Naive thymus-derived CD8-positive, alpha-beta T cell (primary cell): ENCODE data around the gene HTR4. TPM values are rescaled to one million over a fixed set of nuclear protein-coding genes. Genes with fewer than 3 reads are reported as not detected.

Experiments
- ATAC-seq, 2 donors: fragments of 150-1000 bp; cut with Tn5 transposase in 1 of 2; sonication (Bioruptor Pico), chemical (Tn5 transposase) in 1 of 2; 1 replicate in 1 of 2; 2 replicates in 1 of 2; pipeline ENCODE4 v1.10.0; 2021; ENCODE audit warnings: mild to moderate bottlenecking in 2 of 2, moderate library complexity in 2 of 2
- POLR2A ChIA-PET: fragments of 350-600 bp; sonication (Branson Sonifier 250); formaldehyde crosslinking; loops from one replicate; lab custom pipeline; 2021; ENCODE audit warnings: antibody characterized with exemption; lab: Charles Lee
- DNase-seq, 10 donors: peaks; one replicate each; pipeline versions ENCODE4 v3.0.0 to v3.0.0-alpha.2; 2020 to 2022
- H3K27ac Mint-ChIP-seq, 10 donors: one replicate each; pipeline ENCODE4 v1.8.0; 2020 to 2022; ENCODE audit warnings: mild to moderate bottlenecking in 10 of 10, mixed read lengths in 10 of 10, moderate library complexity in 4 of 10, inconsistent platforms in 1 of 10
- H3K27me3 Mint-ChIP-seq, 5 donors: one replicate each; pipeline ENCODE4 v1.8.0; 2021 to 2022; ENCODE audit warnings: mixed read lengths in 5 of 5
- H3K36me3 Mint-ChIP-seq, 3 donors: one replicate each; pipeline ENCODE4 v1.8.0; 2020 to 2022; ENCODE audit warnings: mixed read lengths in 3 of 3, mild to moderate bottlenecking in 2 of 3, inconsistent platforms in 1 of 3
- H3K4me1 Mint-ChIP-seq, 4 donors: one replicate each; pipeline ENCODE4 v1.8.0; 2021 to 2022; ENCODE audit warnings: mixed read lengths in 4 of 4
- H3K4me3 Mint-ChIP-seq, 10 donors: one replicate each; pipeline ENCODE4 v1.8.0; 2020 to 2022; ENCODE audit warnings: mild to moderate bottlenecking in 10 of 10, mixed read lengths in 10 of 10, moderate library complexity in 6 of 10, inconsistent platforms in 1 of 10
- H3K9me3 Mint-ChIP-seq, 9 donors: one replicate each; pipeline ENCODE4 v1.8.0; 2020 to 2022; ENCODE audit warnings: mixed read lengths in 9 of 9, mild to moderate bottlenecking in 3 of 9, inconsistent platforms in 1 of 9, moderate library complexity in 1 of 9
- polyA plus RNA-seq, 3 donors: library from polyadenylated mRNA; unstranded; fragments of 300-500 nt; fragmentation: Illumina TruSeq; gene quantifications; one replicate each; pipeline ENCODE4 v1.2.3, GENCODE V29; 2021
- total RNA-seq, 8 experiments: library from RNA in 2 of 8; stranded (reverse) in 2 of 8; gene quantifications; one replicate each; pipeline ENCODE4 v1.2.3 and lab custom pipeline; 2021 to 2026

Gene HTR4
- total and polyA plus RNA-seq, 5 experiments from 2014 or later, result not detected

GRCh38 chr5:148584103-148584502 is 70.2 kb downstream of the HTR4 start:
- POLR2A ChIA-PET, result no interaction called here
- Mint-ChIP-seq H3K36me3 (no peaks in the 10 kb centered on the region), H3K27me3 (peaks cover 0 to 10% (median 1%) of the 10 kb centered on the region in 5 donors), H3K4me3 (no peak overlapping the region), H3K9me3 (peaks cover 0 to 12% (median 4%) of the 10 kb centered on the region in 9 donors), H3K27ac (no peak overlapping the region), H3K4me1 (no peaks in the 10 kb centered on the region)
- ATAC-seq (no peak), DNase-seq (no peak)

GRCh38 chr5:148583421-148583965 is 70.8 kb downstream of the HTR4 start:
- no peaks in the 10 kb centered on the region for H3K4me1 Mint-ChIP-seq
- H3K9me3 Mint-ChIP-seq, result peaks cover 0 to 12% (median 4%) of the 10 kb centered on the region in 9 donors

GRCh38 chr5:148574167-148574566 is 80.2 kb downstream of the HTR4 start:
- peaks cover 0 to 2% (median 0%) of the 10 kb centered on the region in 9 donors for H3K9me3 Mint-ChIP-seq
- H3K27me3 Mint-ChIP-seq, result peaks cover 0 to 37% (median 10%) of the 10 kb centered on the region in 5 donors
- ATAC-seq (no peak), DNase-seq (no peak)
- H3K27ac Mint-ChIP-seq, result no peak overlapping the region
- H3K36me3 Mint-ChIP-seq, result no peaks in the 10 kb centered on the region
- no peak overlapping the region for H3K4me3 Mint-ChIP-seq
- no peaks in the 10 kb centered on the region for H3K4me1 Mint-ChIP-seq
- POLR2A ChIA-PET, result no interaction called here

More at GRCh38 chr5:148583421-148583965, 70.8 kb downstream of the HTR4 start:
- DNase-seq (no peak), ATAC-seq (no peak)
- Mint-ChIP-seq H3K27ac (no peak overlapping the region), H3K27me3 (peaks cover 0 to 10% (median 1%) of the 10 kb centered on the region in 5 donors), H3K36me3 (no peaks in the 10 kb centered on the region), H3K4me3 (no peak overlapping the region)
- POLR2A ChIA-PET, result no interaction called here

GRCh38 chr5:148573374-148573773 is 81.0 kb downstream of the HTR4 start:
- POLR2A ChIA-PET, result no interaction called here
- no peak overlapping the region for H3K27ac Mint-ChIP-seq
- peaks cover 0 to 37% (median 10%) of the 10 kb centered on the region in 5 donors for H3K27me3 Mint-ChIP-seq
- no peaks in the 10 kb centered on the region for H3K4me1 Mint-ChIP-seq
- no peaks in the 10 kb centered on the region for H3K36me3 Mint-ChIP-seq
- DNase-seq (no peak), ATAC-seq (no peak)
- H3K4me3 Mint-ChIP-seq, result no peak overlapping the region
- peaks cover 0 to 2% (median 0%) of the 10 kb centered on the region in 9 donors for H3K9me3 Mint-ChIP-seq

GRCh38 chr5:148569948-148570347 is 84.4 kb downstream of the HTR4 start:
- no peak for ATAC-seq
- Mint-ChIP-seq H3K27ac (no peak overlapping the region), H3K4me3 (no peak overlapping the region)

GRCh38 chr5:148565148-148565547 is 89.2 kb downstream of the HTR4 start:
- POLR2A ChIA-PET, result no interaction called here
- Mint-ChIP-seq H3K9me3 (no peaks in the 10 kb centered on the region), H3K4me3 (no peak overlapping the region), H3K27ac (no peak overlapping the region), H3K27me3 (peaks cover 8 to 50% (median 22%) of the 10 kb centered on the region in 5 donors), H3K4me1 (no peaks in the 10 kb centered on the region), H3K36me3 (no peaks in the 10 kb centered on the region)
- DNase-seq (no peak), ATAC-seq (no peak)

More at GRCh38 chr5:148569948-148570347, 84.4 kb downstream of the HTR4 start:
- POLR2A ChIA-PET, result no interaction called here
- Mint-ChIP-seq H3K36me3 (no peaks in the 10 kb centered on the region), H3K9me3 (no peaks in the 10 kb centered on the region), H3K4me1 (no peaks in the 10 kb centered on the region), H3K27me3 (peaks cover 9 to 54% (median 18%) of the 10 kb centered on the region in 5 donors)
- no peak for DNase-seq

- Mint-ChIP-seq H3K27me3 (peaks cover 10 to 45% (median 23%) of the 10 kb centered on the region in 5 donors), H3K27ac (no peak overlapping the region), H3K4me3 (no peak overlapping the region), H3K4me1 (no peaks in the 10 kb centered on the region), H3K9me3 (no peaks in the 10 kb centered on the region), H3K36me3 (no peaks in the 10 kb centered on the region)
- ATAC-seq, result no peak
- POLR2A ChIA-PET, result no interaction called here
- no peak for DNase-seq
Measured at GRCh38 chr5:148563021-148563420, 91.3 kb downstream of the HTR4 start.

- ATAC-seq, result no peak
Measured at GRCh38 chr5:148561801-148562311, 92.5 kb downstream of the HTR4 start.

GRCh38 chr5:148559461-148559860 is 94.9 kb downstream of the HTR4 start:
- no peaks in the 10 kb centered on the region for H3K4me1 Mint-ChIP-seq
- no peak overlapping the region for H3K27ac Mint-ChIP-seq
- DNase-seq, result no peak
- POLR2A ChIA-PET, result no interaction called here
- no peak overlapping the region for H3K4me3 Mint-ChIP-seq
- H3K27me3 Mint-ChIP-seq, result peaks cover 3 to 30% (median 18%) of the 10 kb centered on the region in 5 donors
- H3K9me3 Mint-ChIP-seq, result no peaks in the 10 kb centered on the region
- no peak for ATAC-seq
- H3K36me3 Mint-ChIP-seq, result no peaks in the 10 kb centered on the region

More at GRCh38 chr5:148561801-148562311, 92.5 kb downstream of the HTR4 start:
- no peak for DNase-seq
- Mint-ChIP-seq H3K4me3 (no peak overlapping the region), H3K9me3 (no peaks in the 10 kb centered on the region), H3K27me3 (peaks cover 8 to 36% (median 21%) of the 10 kb centered on the region in 5 donors), H3K36me3 (no peaks in the 10 kb centered on the region), H3K27ac (no peak overlapping the region), H3K4me1 (no peaks in the 10 kb centered on the region)
- POLR2A ChIA-PET, result no interaction called here

GRCh38 chr5:148558892-148559291 is 95.4 kb downstream of the HTR4 start:
- H3K27me3 Mint-ChIP-seq, result peaks cover 3 to 27% (median 17%) of the 10 kb centered on the region in 5 donors
- H3K4me1 Mint-ChIP-seq, result no peaks in the 10 kb centered on the region
- H3K9me3 Mint-ChIP-seq, result no peaks in the 10 kb centered on the region
- DNase-seq (no peak), ATAC-seq (no peak)
- H3K36me3 Mint-ChIP-seq, result no peaks in the 10 kb centered on the region
- H3K4me3 Mint-ChIP-seq, result no peak overlapping the region
- POLR2A ChIA-PET, result no interaction called here
- no peak overlapping the region for H3K27ac Mint-ChIP-seq

GRCh38 chr5:148556835-148557234 is 97.5 kb downstream of the HTR4 start:
- ATAC-seq (no peak), DNase-seq (no peak)
- H3K9me3 Mint-ChIP-seq, result no peaks in the 10 kb centered on the region
- no peak overlapping the region for H3K27ac Mint-ChIP-seq
- no peaks in the 10 kb centered on the region for H3K36me3 Mint-ChIP-seq
- POLR2A ChIA-PET, result no interaction called here
- no peak overlapping the region for H3K4me3 Mint-ChIP-seq
- no peaks in the 10 kb centered on the region for H3K4me1 Mint-ChIP-seq
- peaks cover 0 to 14% (median 5%) of the 10 kb centered on the region in 5 donors for H3K27me3 Mint-ChIP-seq

GRCh38 chr5:148554621-148555020 is 99.7 kb downstream of the HTR4 start:
- POLR2A ChIA-PET, result no interaction called here

GRCh38 chr5:148543727-148544126 is 110.6 kb downstream of the HTR4 start:
- Mint-ChIP-seq H3K4me3 (no peak overlapping the region), H3K36me3 (peaks cover 0 to 3% (median 0%) of the 10 kb centered on the region in 3 donors), H3K27me3 (peaks cover 0 to 12% (median 4%) of the 10 kb centered on the region in 5 donors), H3K4me1 (no peaks in the 10 kb centered on the region), H3K27ac (no peak overlapping the region), H3K9me3 (peaks cover 0 to 6% (median 3%) of the 10 kb centered on the region in 9 donors)
- POLR2A ChIA-PET, result no interaction called here
- ATAC-seq, result no peak
- no peak for DNase-seq

More at GRCh38 chr5:148554621-148555020, 99.7 kb downstream of the HTR4 start:
- Mint-ChIP-seq H3K9me3 (no peaks in the 10 kb centered on the region), H3K27ac (no peak overlapping the region), H3K27me3 (peaks cover 0 to 11% (median 5%) of the 10 kb centered on the region in 5 donors), H3K4me3 (no peak overlapping the region), H3K36me3 (no peaks in the 10 kb centered on the region), H3K4me1 (no peaks in the 10 kb centered on the region)
- DNase-seq (no peak), ATAC-seq (no peak)
